Measurements from ENCODE around the gene ANLN. TPM values are rescaled to one million over a fixed set of nuclear protein-coding genes. Genes with fewer than 3 reads are reported as not detected.

The ANLN gene
- total RNA-seq, 1 donor from 2014 or later = 3.3 TPM

DNA sequence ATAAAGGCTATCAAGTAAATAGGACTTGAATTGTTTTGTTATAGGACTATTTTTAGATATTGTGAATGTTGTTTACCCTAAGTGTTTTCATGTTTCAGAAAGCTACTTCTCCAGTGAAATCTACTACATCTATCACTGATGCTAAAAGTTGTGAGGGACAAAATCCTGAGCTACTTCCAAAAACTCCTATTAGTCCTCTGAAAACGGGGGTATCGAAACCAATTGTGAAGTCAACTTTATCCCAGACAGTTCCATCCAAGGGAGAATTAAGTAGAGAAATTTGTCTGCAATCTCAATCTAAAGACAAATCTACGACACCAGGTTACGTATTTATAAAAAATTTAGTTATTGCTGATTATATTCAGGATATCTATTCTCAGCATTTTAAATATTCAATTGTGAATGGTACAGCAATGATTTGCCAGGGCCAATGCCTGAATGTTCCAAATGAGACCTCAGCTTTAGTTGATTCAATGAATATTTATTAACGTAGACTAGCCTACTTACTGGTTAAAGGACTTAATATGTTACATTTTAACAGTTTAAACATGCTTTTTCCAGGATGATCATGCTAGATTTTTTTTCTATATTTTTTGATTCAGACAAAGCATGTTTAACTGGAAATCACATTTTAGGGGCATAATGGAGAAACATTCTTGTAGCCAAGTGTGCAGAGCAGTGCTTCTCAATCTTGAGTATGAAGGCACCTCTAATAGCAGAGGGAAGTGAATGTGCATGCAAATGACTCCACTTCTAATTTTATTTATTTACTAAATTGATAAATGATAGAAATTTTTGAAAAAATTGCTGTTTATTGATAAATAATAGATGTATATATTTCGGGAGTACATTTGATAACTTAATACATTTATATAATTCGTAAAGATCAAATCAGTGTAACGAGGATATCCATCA, 18.2 kb downstream of the ANLN start:
- Histone ChIP-seq H3K4me3 (no peak overlapping the region), H3K27me3 (no peaks in the 10 kb centered on the region), H3K9me3 (no peaks in the 10 kb centered on the region), H3K4me1 (no peaks in the 10 kb centered on the region), H3K36me3 (no peaks in the 10 kb centered on the region), H3K27ac (no peak overlapping the region)
- DNase-seq = no peak
- ATAC-seq = no peak
- TF ChIP-seq CTCF (IDR thresholded peaks at IDR 0.05) = no peak
- intact Hi-C loops (cut with DNase I) = no loop called here

DNA sequence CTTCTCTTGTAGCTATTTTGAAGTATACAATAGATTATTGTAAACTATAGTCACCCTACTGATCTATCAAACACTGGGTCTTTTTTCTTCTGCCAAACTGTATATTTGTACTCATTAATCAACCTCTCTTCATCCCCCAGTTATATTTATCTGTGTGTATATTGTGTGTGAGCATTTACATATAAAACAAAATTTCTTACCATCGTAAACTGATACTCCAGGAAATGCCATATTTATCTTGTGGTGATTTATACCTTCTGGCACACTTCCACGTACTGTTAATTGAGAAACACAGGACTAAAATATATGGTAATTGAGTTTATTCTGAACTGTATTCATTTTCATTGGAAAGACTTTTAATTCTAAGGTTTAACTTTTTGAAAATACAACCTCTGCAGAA, 18.9 kb downstream of the ANLN start:
- intact Hi-C loops (cut with DNase I) = no loop called here

DNA sequence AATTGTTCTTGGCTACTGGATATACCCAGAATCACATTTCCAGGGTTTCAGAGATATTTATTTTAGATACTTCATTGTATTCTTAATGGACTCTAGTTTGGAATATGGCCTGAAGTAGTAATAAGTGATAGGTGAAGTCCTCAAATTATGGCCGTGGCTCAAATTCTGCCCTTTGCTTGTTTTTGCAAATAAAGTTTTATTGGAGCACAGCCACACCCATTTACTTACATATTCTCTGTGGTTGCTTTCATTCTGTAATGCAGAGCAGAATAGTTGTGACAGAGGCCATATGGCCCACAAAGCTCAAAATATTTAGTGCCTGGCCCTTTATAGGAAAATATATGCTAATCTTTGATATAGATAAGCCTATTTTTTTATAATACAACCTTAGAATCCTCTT, 19.5 kb downstream of the ANLN start:
- ATAC-seq (no peak), DNase-seq (no peak)
- H3K27me3 ChIP-seq = no peaks in the 10 kb centered on the region
- no peaks in the 10 kb centered on the region for H3K36me3 ChIP-seq
- H3K4me3 ChIP-seq = no peak overlapping the region
- H3K4me1 ChIP-seq = no peaks in the 10 kb centered on the region
- H3K27ac ChIP-seq = no peak overlapping the region
- intact Hi-C loops (cut with DNase I) = no loop called here
- no peak for TF ChIP-seq CTCF (IDR thresholded peaks at IDR 0.05)
- no peaks in the 10 kb centered on the region for H3K9me3 ChIP-seq

More for the DNA sequence above, 18.9 kb downstream of the ANLN start:
- Histone ChIP-seq H3K9me3 (no peaks in the 10 kb centered on the region), H3K4me3 (no peak overlapping the region), H3K4me1 (no peaks in the 10 kb centered on the region), H3K27ac (no peak overlapping the region), H3K36me3 (no peaks in the 10 kb centered on the region), H3K27me3 (no peaks in the 10 kb centered on the region)
- ATAC-seq (no peak), DNase-seq (no peak)
- no peak for TF ChIP-seq CTCF (IDR thresholded peaks at IDR 0.05)

DNA sequence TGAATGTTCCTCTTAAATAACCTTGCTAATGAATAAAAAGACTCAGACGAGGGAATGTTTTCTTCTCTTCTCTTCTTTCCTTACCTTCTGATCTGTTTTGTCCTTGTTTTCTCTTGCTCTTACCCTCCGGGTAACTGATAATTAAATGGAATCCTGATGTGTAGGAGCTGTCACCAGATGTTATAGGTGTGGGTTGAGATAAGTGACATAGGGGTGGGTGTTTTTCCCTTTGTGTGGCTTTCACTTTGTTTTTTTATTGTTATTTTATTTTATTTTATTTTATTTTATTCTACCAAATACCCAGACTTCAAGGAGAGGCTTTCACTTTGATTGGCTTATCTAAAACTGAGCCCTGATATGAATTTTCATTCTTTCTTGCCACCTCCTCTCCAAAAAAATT, 25.5 kb downstream of the ANLN start:
- Histone ChIP-seq H3K27me3 (no peaks in the 10 kb centered on the region), H3K27ac (no peak overlapping the region), H3K36me3 (no peaks in the 10 kb centered on the region), H3K9me3 (no peaks in the 10 kb centered on the region), H3K4me3 (no peak overlapping the region), H3K4me1 (no peaks in the 10 kb centered on the region)
- no peak for DNase-seq
- intact Hi-C loops (cut with DNase I) = no loop called here
- ATAC-seq = no peak
- no peak for TF ChIP-seq CTCF (IDR thresholded peaks at IDR 0.05)

- intact Hi-C loops (cut with DNase I) = no loop called here
- no peak overlapping the region for H3K4me3 ChIP-seq
- no peaks in the 10 kb centered on the region for H3K9me3 ChIP-seq
- H3K36me3 ChIP-seq = no peaks in the 10 kb centered on the region
- H3K4me1 ChIP-seq = no peaks in the 10 kb centered on the region
- no peak overlapping the region for H3K27ac ChIP-seq
- DNase-seq (no peak), ATAC-seq (no peak)
- no peak for TF ChIP-seq CTCF (IDR thresholded peaks at IDR 0.05)
- H3K27me3 ChIP-seq = no peaks in the 10 kb centered on the region
Observed at GRCh38 chr7:36416251-36416650, 26.6 kb downstream of the ANLN start.

Measured in upper lobe of right lung (tissue), 1 donor.